SIG-M5 treated with dmso at 0.1 percent for 504 hours (cell line): Measurements from ENCODE around the gene AGAP4.
"Not testable (repeated sequence)": the region's sequence is repeated elsewhere in the genome, so short reads cannot be mapped to it uniquely, and the experiment has no call there.

Experiments
- DNase-seq: peaks from one replicate; lab custom pipeline; 2025; ENCODE audit not compliant: unreplicated experiment; lab: John Stamatoyannopoulos, UW

AGAP4 gene

DNA sequence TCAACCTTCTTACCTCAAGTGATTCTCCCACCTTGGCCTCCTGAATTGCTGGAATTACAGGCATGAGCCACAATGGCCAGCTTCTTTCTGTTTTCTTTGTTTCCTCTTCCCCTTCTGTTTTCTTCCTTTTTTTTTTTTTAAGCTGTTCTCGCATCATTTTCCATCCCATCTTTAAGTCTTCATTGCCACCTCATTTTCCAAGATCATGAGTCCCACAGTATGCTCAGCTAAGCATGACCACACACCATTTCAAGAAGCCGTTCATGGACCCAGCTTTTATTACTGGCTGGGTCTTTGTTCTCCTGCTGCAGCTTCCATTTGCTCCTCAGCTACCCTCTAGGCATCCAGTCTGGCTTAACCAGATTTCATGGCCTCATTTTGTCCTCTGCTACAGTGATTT, 52.5 kb downstream of the AGAP4 start:
- DNase-seq: not testable (repeated sequence)

DNA sequence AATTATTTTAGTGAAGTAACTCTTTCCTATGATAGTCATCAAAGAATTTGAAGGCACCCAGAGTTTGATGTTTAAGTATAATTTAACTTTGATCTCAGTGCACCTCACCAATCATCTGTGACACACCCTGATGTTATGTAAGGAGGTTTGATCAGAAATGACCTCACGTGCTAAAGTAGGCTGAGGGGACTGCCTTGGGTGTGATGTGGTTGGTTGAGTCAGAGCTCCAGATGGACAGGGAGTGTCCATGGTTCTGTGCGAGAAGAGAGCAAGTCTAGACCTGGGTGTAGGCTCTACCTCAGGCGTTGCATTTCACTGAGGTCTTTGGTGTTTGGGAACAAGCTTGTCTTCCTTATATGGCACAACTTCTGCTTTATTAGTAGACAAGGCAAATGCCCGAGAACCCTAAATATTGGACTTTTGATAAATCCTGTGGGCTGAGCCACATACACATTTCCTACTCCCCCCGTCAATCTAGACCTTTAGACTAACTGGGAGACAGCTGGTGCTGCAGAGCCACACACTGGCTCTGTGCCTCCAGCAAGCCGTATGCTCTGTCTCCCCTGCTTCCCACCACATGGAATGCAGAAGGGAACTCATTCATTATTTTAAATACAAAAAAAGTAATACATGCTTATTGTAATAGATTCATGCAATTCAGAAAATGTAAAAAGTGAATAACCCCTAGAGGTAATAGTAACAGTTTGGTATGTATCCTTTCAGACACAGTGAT, 56.4 kb downstream of the AGAP4 start:
- not testable (repeated sequence) for DNase-seq

- not testable (repeated sequence) for DNase-seq
These were observed 57.3 kb downstream of the AGAP4 start for GRCh38 chr10:45789991-45790390.

DNA sequence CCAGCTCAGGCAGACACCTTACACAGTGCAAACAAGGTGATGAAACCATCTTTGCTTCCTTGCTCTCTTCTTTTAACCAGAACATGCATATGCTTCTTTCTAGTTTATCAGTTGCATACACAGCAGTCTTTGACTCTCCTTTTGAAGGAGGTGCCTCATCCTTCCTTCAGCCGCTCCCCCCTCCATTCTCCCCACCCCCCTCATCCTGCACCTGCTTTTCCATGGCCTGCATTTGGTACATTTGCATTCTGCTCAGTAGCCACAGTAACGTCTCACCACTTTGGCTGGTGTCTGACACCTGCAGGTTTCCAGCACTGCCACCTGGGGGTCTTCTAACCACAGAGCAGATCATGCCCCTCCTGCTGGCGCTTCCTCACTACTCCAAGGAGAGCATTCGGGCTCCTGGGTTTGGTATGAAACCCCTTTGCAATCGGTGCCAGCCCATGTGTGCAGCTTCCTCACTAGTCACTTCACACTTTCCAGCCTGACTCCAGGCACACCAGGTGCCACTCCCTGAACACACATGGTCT, 60.0 kb downstream of the AGAP4 start:
- DNase-seq: not testable (repeated sequence)

DNA sequence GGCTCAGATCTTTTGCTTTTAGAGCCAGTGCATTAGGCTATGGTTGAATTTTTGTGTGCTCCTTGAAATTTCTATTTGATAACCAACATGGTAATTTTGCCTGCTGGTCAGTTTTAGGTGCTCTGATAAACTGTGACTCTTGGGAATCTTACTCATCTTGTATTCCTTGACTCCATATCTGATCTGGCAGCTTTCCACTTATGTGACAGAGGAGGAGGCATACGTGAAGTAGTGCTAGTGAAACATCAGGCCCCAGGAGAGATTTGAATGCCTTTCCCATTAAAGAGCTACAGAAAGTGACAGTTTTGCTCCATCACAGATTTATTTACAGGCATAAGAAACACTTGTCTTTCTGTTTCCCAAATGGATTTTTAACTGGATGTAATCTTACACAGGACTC, 61.1 kb downstream of the AGAP4 start:
- not testable (repeated sequence) for DNase-seq
